Mucosa of rectum (tissue), 2 donors: ENCODE measurements around the gene FAT4.
A peak's percentile ranks its signal among the peaks of the same experiment; 100 is the strongest.

Experiments used
- H3K27ac ChIP-seq, 2 donors: one replicate each; pipeline ENCODE4 v1.7.0; 2013; ENCODE audit warnings: inconsistent platforms in 2 of 2, low read depth in 2 of 2, low read length in 2 of 2
- H3K27me3 ChIP-seq, 2 donors: one replicate each; pipeline ENCODE4 v1.7.0; 2013; ENCODE audit warnings: low read length in 2 of 2; ENCODE audit not compliant: control insufficient read depth in 2 of 2, insufficient read depth in 2 of 2
- H3K36me3 ChIP-seq, 2 donors: one replicate each; pipeline ENCODE4 v1.7.0; 2013; ENCODE audit warnings: low read length in 2 of 2; ENCODE audit not compliant: control insufficient read depth in 2 of 2, insufficient read depth in 2 of 2
- H3K4me1 ChIP-seq, 2 donors: one replicate each; pipeline ENCODE4 v1.7.0; 2013; ENCODE audit warnings: low read length in 2 of 2, mild to moderate bottlenecking in 1 of 2; ENCODE audit not compliant: control insufficient read depth in 2 of 2, insufficient read depth in 2 of 2
- H3K4me3 ChIP-seq, 2 donors: one replicate each; pipeline ENCODE4 v1.7.0; 2013; ENCODE audit warnings: low read length in 2 of 2
- H3K9ac ChIP-seq, 2 donors: one replicate each; pipeline ENCODE4 v1.7.0; 2013; ENCODE audit warnings: low read length in 2 of 2, low read depth in 1 of 2, mild to moderate bottlenecking in 1 of 2
- H3K9me3 ChIP-seq, 2 donors: one replicate each; pipeline ENCODE4 v1.7.0; 2013; ENCODE audit warnings: low read length in 2 of 2; ENCODE audit not compliant: control insufficient read depth in 2 of 2
- donor health status: healthy.
- donor health status: Normal muscosa, but diverticular disease.

The FAT4 gene, protein sequence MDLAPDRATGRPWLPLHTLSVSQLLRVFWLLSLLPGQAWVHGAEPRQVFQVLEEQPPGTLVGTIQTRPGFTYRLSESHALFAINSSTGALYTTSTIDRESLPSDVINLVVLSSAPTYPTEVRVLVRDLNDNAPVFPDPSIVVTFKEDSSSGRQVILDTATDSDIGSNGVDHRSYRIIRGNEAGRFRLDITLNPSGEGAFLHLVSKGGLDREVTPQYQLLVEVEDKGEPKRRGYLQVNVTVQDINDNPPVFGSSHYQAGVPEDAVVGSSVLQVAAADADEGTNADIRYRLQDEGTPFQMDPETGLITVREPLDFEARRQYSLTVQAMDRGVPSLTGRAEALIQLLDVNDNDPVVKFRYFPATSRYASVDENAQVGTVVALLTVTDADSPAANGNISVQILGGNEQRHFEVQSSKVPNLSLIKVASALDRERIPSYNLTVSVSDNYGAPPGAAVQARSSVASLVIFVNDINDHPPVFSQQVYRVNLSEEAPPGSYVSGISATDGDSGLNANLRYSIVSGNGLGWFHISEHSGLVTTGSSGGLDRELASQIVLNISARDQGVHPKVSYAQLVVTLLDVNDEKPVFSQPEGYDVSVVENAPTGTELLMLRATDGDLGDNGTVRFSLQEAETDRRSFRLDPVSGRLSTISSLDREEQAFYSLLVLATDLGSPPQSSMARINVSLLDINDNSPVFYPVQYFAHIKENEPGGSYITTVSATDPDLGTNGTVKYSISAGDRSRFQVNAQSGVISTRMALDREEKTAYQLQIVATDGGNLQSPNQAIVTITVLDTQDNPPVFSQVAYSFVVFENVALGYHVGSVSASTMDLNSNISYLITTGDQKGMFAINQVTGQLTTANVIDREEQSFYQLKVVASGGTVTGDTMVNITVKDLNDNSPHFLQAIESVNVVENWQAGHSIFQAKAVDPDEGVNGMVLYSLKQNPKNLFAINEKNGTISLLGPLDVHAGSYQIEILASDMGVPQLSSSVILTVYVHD (N-terminal part only)

GRCh38 chr4:125314676-125315575 lies at the start of gene FAT4:
Gene FAT4, plus strand, starts transcription at chr4:125314955. Its CDS starts 1,457 bp downstream, at chr4:125316412.
- Histone ChIP-seq H3K4me1 (peaks cover 4 to 8% of the 10 kb centered on the region in 2 donors), H3K4me3 (peak within 1 kb of the TSS; percentile 72 to 79), H3K36me3 (no peaks in the 10 kb centered on the region), H3K27ac (peak within 1 kb of the TSS; percentile 78 to 79), H3K9ac (peak within 1 kb of the TSS; percentile 42 to 74), H3K9me3 (no peaks in the 10 kb centered on the region), H3K27me3 (peaks cover 11 to 21% of the 10 kb centered on the region in 2 donors)

- no peak overlapping the region for H3K4me3 ChIP-seq
- no peaks in the 10 kb centered on the region for H3K9me3 ChIP-seq
- H3K4me1 ChIP-seq: no peaks in the 10 kb centered on the region
These were observed 48.9 kb upstream of the FAT4 start for GRCh38 chr4:125265846-125266245.

GRCh38 chr4:125266901-125267604 lies 47.7 kb upstream of the FAT4 start:
- H3K9me3 ChIP-seq: no peaks in the 10 kb centered on the region
- no peak overlapping the region for H3K9ac ChIP-seq
- H3K4me1 ChIP-seq: no peaks in the 10 kb centered on the region
- no peaks in the 10 kb centered on the region for H3K27me3 ChIP-seq
- no peak overlapping the region for H3K4me3 ChIP-seq
- no peak overlapping the region for H3K27ac ChIP-seq
- H3K36me3 ChIP-seq: no peaks in the 10 kb centered on the region

More at GRCh38 chr4:125265846-125266245, 48.9 kb upstream of the FAT4 start:
- Histone ChIP-seq H3K9ac (no peak overlapping the region), H3K27ac (no peak overlapping the region), H3K27me3 (no peaks in the 10 kb centered on the region), H3K36me3 (no peaks in the 10 kb centered on the region)

DNA sequence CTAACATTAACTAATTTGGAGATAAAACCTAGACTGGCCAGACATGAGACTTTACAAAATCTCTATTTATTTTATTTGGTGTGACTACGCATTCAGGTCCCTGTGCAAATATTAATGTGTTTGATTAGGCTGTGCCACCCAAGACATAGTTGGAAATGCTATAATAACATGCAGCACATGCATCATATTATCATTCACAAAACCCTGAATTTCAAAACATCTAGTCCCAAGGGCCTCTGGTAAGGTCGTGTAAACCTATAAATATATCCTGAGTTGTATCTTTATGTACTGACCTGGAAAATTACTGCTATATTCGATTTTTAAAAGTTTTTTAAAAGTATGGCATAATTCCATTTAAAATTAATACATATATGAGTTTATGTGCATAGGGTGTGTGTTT lies 47.1 kb upstream of the FAT4 start:
- no peak overlapping the region for H3K9ac ChIP-seq

GRCh38 chr4:125268068-125268755 lies 46.5 kb upstream of the FAT4 start:
- Histone ChIP-seq H3K9ac (no peak overlapping the region), H3K4me1 (no peaks in the 10 kb centered on the region), H3K9me3 (no peaks in the 10 kb centered on the region), H3K4me3 (no peak overlapping the region), H3K27me3 (no peaks in the 10 kb centered on the region), H3K27ac (no peak overlapping the region), H3K36me3 (no peaks in the 10 kb centered on the region)

More for the DNA sequence above, 47.1 kb upstream of the FAT4 start:
- Histone ChIP-seq H3K27me3 (no peaks in the 10 kb centered on the region), H3K36me3 (no peaks in the 10 kb centered on the region), H3K9me3 (no peaks in the 10 kb centered on the region), H3K4me3 (no peak overlapping the region), H3K27ac (no peak overlapping the region), H3K4me1 (no peaks in the 10 kb centered on the region)

GRCh38 chr4:125276811-125277210 lies 37.9 kb upstream of the FAT4 start:
- H3K36me3 ChIP-seq: no peaks in the 10 kb centered on the region
- H3K9ac ChIP-seq: no peak overlapping the region
- H3K9me3 ChIP-seq: no peaks in the 10 kb centered on the region
- no peaks in the 10 kb centered on the region for H3K27me3 ChIP-seq
- no peak overlapping the region for H3K4me3 ChIP-seq
- no peak overlapping the region for H3K27ac ChIP-seq
- no peaks in the 10 kb centered on the region for H3K4me1 ChIP-seq

DNA sequence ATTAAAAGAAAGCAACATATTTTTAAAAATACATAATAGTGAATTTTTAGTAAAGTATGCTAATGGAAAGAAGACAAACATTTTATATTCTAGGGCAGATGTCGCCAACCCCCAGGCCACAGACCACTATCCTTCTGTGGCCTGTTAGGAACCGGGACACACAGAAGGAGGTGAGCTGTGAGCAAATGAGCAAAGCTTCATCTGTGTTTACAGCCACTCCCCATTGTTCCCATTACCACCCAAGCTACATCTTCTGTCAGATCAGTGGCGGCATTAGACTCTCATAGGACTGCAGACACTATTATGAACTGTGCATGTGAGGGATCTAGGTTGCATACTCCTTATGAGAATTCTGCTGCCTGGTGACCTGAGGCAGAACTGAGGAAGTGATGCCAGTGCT lies 37.0 kb upstream of the FAT4 start:
- H3K4me3 ChIP-seq: no peak overlapping the region
- no peaks in the 10 kb centered on the region for H3K9me3 ChIP-seq
- H3K27ac ChIP-seq: no peak overlapping the region
- no peaks in the 10 kb centered on the region for H3K4me1 ChIP-seq
- no peaks in the 10 kb centered on the region for H3K27me3 ChIP-seq
- H3K36me3 ChIP-seq: no peaks in the 10 kb centered on the region
- H3K9ac ChIP-seq: no peak overlapping the region

GRCh38 chr4:125280892-125281403 lies 33.8 kb upstream of the FAT4 start:
- H3K4me3 ChIP-seq: no peak overlapping the region
- no peaks in the 10 kb centered on the region for H3K36me3 ChIP-seq
- H3K9ac ChIP-seq: no peak overlapping the region
- H3K27me3 ChIP-seq: no peaks in the 10 kb centered on the region
- H3K27ac ChIP-seq: no peak overlapping the region
- no peaks in the 10 kb centered on the region for H3K9me3 ChIP-seq
- H3K4me1 ChIP-seq: no peaks in the 10 kb centered on the region
